PC-3 (cell line): Measurements from ENCODE around the gene DNAH5.

Experiments
- CTCF ChIP-seq: fragments of 300-600 bp; sonication (generic); conservative IDR thresholded peaks from 2 replicates; pipeline ENCODE4 v1.5.1; 2017; ENCODE audit warnings: antibody characterized with exemption, low read depth, mild to moderate bottlenecking, low read length
- EZH2 ChIP-seq: fragments of 300-600 bp; sonication (generic); IDR thresholded peaks from one replicate; pipeline ENCODE4 v1.6.1; 2017; ENCODE audit warnings: antibody characterized with exemption, mild to moderate bottlenecking, low read length; ENCODE audit not compliant: unreplicated experiment

- TF ChIP-seq CTCF (no peak), EZH2 (no peak)
Measured at GRCh38 chr5:13833440-13833839, 111.0 kb downstream of the DNAH5 start.
